Caco-2 (cell line): Measurements from ENCODE around the gene SCTR. TPM values are rescaled to one million over a fixed set of nuclear protein-coding genes. Genes with fewer than 3 reads are reported as not detected.

Source experiments
- BruUV-seq: library from RNA; stranded (reverse); fragments of 400-500 nt; replicated peaks from 2 replicates; lab custom pipeline; 2021; lab: Mats Ljungman, UMichigan
- CTCF ChIA-PET: fragments of 300-600 bp; sonication (Branson Sonifier 250); formaldehyde crosslinking; loops from one replicate; lab custom pipeline; 2022; ENCODE audit warnings: antibody characterized with exemption; lab: Charles Lee
- POLR2A ChIA-PET: fragments of 300-600 bp; sonication (Branson Sonifier 250); formaldehyde crosslinking; loops from one replicate; lab custom pipeline; 2022; ENCODE audit warnings: antibody characterized with exemption; lab: Charles Lee
- DNase-seq, 2 experiments: peaks; one replicate each; pipeline versions ENCODE4 v3.0.0 to v3.0.0-alpha.2; 2020 to 2022
- H3K27me3 ChIP-seq: replicated peaks from 2 replicates; pipeline ENCODE4 v1.6.0; 2011; ENCODE audit warnings: low read length; ENCODE audit not compliant: control insufficient read depth, insufficient read depth
- H3K36me3 ChIP-seq: 2 replicates; pipeline ENCODE4 v1.5.1; 2011; ENCODE audit warnings: low read length; ENCODE audit not compliant: control insufficient read depth, insufficient read depth
- H3K4me1 ChIP-seq: fragments of 250-450 bp; sonication (Bioruptor Pico); 2 replicates; pipeline ENCODE4 v1.5.1; 2020; ENCODE audit warnings: mild to moderate bottlenecking
- H3K4me3 ChIP-seq: 2 replicates; pipeline ENCODE4 v1.5.1; 2011; ENCODE audit warnings: low read depth, mild to moderate bottlenecking, control low read depth, low read length
- H3K9me3 ChIP-seq: fragments of 250-450 bp; sonication (Bioruptor Pico); 2 replicates; pipeline ENCODE4 v1.5.1; 2020; ENCODE audit warnings: mild to moderate bottlenecking, moderate library complexity
- H3K27ac Mint-ChIP-seq: one replicate; pipeline ENCODE4 v1.8.0; 2022; ENCODE audit warnings: mixed read lengths; ENCODE audit not compliant: unreplicated experiment
- H3K27me3 Mint-ChIP-seq: one replicate; pipeline ENCODE4 v1.8.0; 2022; ENCODE audit warnings: mixed read lengths; ENCODE audit not compliant: insufficient read depth, unreplicated experiment
- H3K36me3 Mint-ChIP-seq: one replicate; pipeline ENCODE4 v1.8.0; 2022; ENCODE audit warnings: mild to moderate bottlenecking, mixed read lengths; ENCODE audit not compliant: insufficient read depth, unreplicated experiment
- H3K4me1 Mint-ChIP-seq: one replicate; pipeline ENCODE4 v1.8.0; 2022; ENCODE audit warnings: low read depth, mixed read lengths; ENCODE audit not compliant: unreplicated experiment
- H3K4me3 Mint-ChIP-seq: one replicate; pipeline ENCODE4 v1.8.0; 2022; ENCODE audit warnings: mild to moderate bottlenecking, moderate library complexity, mixed read lengths; ENCODE audit not compliant: unreplicated experiment
- H3K9me3 Mint-ChIP-seq: one replicate; pipeline ENCODE4 v1.8.0; 2022; ENCODE audit warnings: mixed read lengths; ENCODE audit not compliant: unreplicated experiment
- intact Hi-C: fragments of 100-400 bp; cut with micrococcal nuclease; formaldehyde crosslinking; loops from one replicate; pipeline ENCODE4 v1.10.0; 2022; ENCODE audit not compliant: unreplicated experiment
- total RNA-seq: library from RNA; stranded (reverse); gene quantifications from 2 replicates; pipeline ENCODE4 v1.2.3, GENCODE V29; 2022
- TF ChIP-seq, protein P1 (sequence below), 2 experiments: fragments of 200-600 bp in 1 of 2; IDR thresholded peaks; 1 replicate in 1 of 2; 2 replicates in 1 of 2; pipeline versions ENCODE4 v1.5.1 to v1.8.0; 2011 to 2022; ENCODE audit warnings: antibody characterized with exemption in 1 of 2, control low read depth in 1 of 2, inconsistent platforms in 1 of 2, low read depth in 1 of 2, low read length in 1 of 2, mild to moderate bottlenecking in 1 of 2, moderate library complexity in 1 of 2; ENCODE audit not compliant: insufficient read depth in 1 of 2, severe bottlenecking in 1 of 2, unreplicated experiment in 1 of 2

SCTR gene
- total RNA-seq, 1 experiment from 2014 or later, result not detected

DNA sequence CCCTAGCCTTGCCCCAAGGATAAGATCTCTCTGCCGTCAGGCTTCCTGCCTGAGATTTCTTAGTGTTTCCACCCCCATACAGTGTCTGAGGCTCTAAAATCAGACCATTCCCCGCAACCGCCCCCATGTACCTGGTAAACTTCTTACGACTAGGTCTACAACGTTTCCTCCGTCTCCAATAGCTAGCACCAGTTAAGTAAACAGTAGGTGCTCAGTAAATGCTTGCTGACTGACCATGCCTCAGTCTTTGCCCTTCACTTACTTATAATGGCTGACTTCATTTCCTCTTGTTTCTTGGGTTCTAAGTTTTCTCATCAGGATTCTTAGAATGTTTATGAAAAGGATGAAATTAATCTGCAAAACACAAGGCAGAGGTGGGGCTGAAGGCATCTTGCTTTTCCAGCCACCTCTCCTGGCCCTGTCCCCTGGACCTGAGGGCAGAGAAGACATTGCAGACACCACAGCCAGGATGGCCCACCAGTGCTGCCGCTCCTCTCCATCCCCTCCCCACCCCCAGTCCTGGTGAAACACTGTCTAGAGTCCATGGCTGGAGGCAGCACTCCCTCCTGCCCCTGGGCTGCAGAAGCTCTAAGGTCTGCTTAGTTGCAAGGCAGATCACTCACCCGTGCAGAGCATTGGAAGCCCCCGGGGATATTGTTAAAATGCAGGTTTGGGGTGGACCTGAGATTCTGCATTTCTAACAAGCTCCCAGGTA, 75.7 kb downstream of the SCTR start:
- no peaks in the 10 kb centered on the region for H3K36me3 Mint-ChIP-seq
- no TSS peak for BruUV-seq
- no peak for DNase-seq
- H3K27ac Mint-ChIP-seq, result no peak overlapping the region
- Histone ChIP-seq H3K27me3 (no peaks in the 10 kb centered on the region), H3K9me3 (no peaks in the 10 kb centered on the region), H3K36me3 (no peaks in the 10 kb centered on the region), H3K4me1 (no peaks in the 10 kb centered on the region), H3K4me3 (no peak overlapping the region)
- no peaks in the 10 kb centered on the region for H3K9me3 Mint-ChIP-seq
- no peaks in the 10 kb centered on the region for H3K27me3 Mint-ChIP-seq
- TF ChIP-seq, protein P1, sequence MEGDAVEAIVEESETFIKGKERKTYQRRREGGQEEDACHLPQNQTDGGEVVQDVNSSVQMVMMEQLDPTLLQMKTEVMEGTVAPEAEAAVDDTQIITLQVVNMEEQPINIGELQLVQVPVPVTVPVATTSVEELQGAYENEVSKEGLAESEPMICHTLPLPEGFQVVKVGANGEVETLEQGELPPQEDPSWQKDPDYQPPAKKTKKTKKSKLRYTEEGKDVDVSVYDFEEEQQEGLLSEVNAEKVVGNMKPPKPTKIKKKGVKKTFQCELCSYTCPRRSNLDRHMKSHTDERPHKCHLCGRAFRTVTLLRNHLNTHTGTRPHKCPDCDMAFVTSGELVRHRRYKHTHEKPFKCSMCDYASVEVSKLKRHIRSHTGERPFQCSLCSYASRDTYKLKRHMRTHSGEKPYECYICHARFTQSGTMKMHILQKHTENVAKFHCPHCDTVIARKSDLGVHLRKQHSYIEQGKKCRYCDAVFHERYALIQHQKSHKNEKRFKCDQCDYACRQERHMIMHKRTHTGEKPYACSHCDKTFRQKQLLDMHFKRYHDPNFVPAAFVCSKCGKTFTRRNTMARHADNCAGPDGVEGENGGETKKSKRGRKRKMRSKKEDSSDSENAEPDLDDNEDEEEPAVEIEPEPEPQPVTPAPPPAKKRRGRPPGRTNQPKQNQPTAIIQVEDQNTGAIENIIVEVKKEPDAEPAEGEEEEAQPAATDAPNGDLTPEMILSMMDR (IDR thresholded peaks at IDR 0.05; ENCODE audit: insufficient read depth in 1 of 2, low read depth in 1 of 2, low read length in 1 of 2, severe bottlenecking in 1 of 2, unreplicated experiment in 1 of 2), result no peak
- no peak overlapping the region for H3K4me3 Mint-ChIP-seq
- POLR2A ChIA-PET, result no interaction called here
- H3K4me1 Mint-ChIP-seq, result no peaks in the 10 kb centered on the region
- intact Hi-C loops, result no loop called here
- CTCF ChIA-PET, result no interaction called here

DNA sequence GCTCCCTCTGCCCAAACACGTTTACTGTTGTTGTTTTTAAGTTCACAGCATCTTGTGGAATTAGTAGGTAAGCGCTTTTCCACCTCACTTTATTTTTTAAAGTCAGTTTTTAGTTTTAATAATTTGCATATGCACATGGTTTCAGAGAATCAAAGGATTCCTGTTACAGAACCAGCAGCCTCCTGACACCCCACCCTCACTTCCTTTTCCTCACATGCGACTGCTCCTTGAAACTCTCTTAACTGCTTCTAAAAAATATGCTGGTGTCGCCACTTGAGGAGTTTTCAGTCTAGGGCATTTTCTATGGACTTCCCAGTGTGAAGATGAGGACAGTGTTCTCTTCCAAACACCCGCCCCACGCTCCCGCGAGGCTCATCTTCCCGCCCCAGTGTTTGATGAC, 78.2 kb downstream of the SCTR start:
- CTCF ChIA-PET, result no interaction called here
- BruUV-seq, result no TSS peak
- no peak overlapping the region for H3K27ac Mint-ChIP-seq
- Histone ChIP-seq H3K36me3 (no peaks in the 10 kb centered on the region), H3K27me3 (no peaks in the 10 kb centered on the region), H3K4me1 (no peaks in the 10 kb centered on the region), H3K9me3 (no peaks in the 10 kb centered on the region), H3K4me3 (no peak overlapping the region)
- POLR2A ChIA-PET, result interaction anchor here (0.6 kb wide), 1 partner anchor 543 kb away, joined by 7 read pairs; no protein-coding TSS in a partner anchor
- H3K27me3 Mint-ChIP-seq, result no peaks in the 10 kb centered on the region
- intact Hi-C loops, result no loop called here
- H3K4me1 Mint-ChIP-seq, result no peaks in the 10 kb centered on the region
- DNase-seq, result no peak
- H3K9me3 Mint-ChIP-seq, result no peaks in the 10 kb centered on the region
- no peak overlapping the region for H3K4me3 Mint-ChIP-seq
- TF ChIP-seq, protein P1 (IDR thresholded peaks at IDR 0.05; ENCODE audit: insufficient read depth in 1 of 2, low read depth in 1 of 2, low read length in 1 of 2, severe bottlenecking in 1 of 2, unreplicated experiment in 1 of 2), result no peak
- H3K36me3 Mint-ChIP-seq, result no peaks in the 10 kb centered on the region

GRCh38 chr2:119442850-119443249, 81.4 kb downstream of the SCTR start:
- no peaks in the 10 kb centered on the region for H3K9me3 Mint-ChIP-seq
- no peaks in the 10 kb centered on the region for H3K27me3 ChIP-seq
- H3K9me3 ChIP-seq, result no peaks in the 10 kb centered on the region
- peaks cover 9% of the 10 kb centered on the region for H3K4me1 Mint-ChIP-seq
- intact Hi-C loops, result no loop called here
- H3K36me3 ChIP-seq, result no peaks in the 10 kb centered on the region
- ChIA-PET CTCF (interaction anchor here (0.6 kb wide), 1 partner anchor 116 kb away, joined by 3 read pairs; no protein-coding TSS in a partner anchor), POLR2A (no interaction called here)
- no peak for DNase-seq
- H3K36me3 Mint-ChIP-seq, result peaks cover 10% of the 10 kb centered on the region
- peaks cover 9% of the 10 kb centered on the region for H3K4me1 ChIP-seq
- TF ChIP-seq, protein P1 (IDR thresholded peaks at IDR 0.05; ENCODE audit: insufficient read depth in 1 of 2, low read depth in 1 of 2, low read length in 1 of 2, severe bottlenecking in 1 of 2, unreplicated experiment in 1 of 2), result no peak
- H3K4me3 Mint-ChIP-seq, result no peak overlapping the region
- no peak overlapping the region for H3K27ac Mint-ChIP-seq
- H3K27me3 Mint-ChIP-seq, result no peaks in the 10 kb centered on the region
- no TSS peak for BruUV-seq
- H3K4me3 ChIP-seq, result no peak overlapping the region
